Islet precursor cell (in vitro differentiated cells): Measurements from ENCODE around the gene PSMG4.

ENCODE experiments used
- DNase-seq: peaks from one replicate; pipeline ENCODE4 v3.0.0-alpha.2; 2018

PSMG4 gene, protein sequence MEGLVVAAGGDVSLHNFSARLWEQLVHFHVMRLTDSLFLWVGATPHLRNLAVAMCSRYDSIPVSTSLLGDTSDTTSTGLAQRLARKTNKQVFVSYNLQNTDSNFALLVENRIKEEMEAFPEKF

GRCh38 chr6:3258720-3259490 is at the start of gene PSMG4:
TSS of gene PSMG4 (plus strand) at chr6:3258947. CDS start at chr6:3259023, 76 bp downstream.
- DNase-seq: peak; percentile 98

DNA sequence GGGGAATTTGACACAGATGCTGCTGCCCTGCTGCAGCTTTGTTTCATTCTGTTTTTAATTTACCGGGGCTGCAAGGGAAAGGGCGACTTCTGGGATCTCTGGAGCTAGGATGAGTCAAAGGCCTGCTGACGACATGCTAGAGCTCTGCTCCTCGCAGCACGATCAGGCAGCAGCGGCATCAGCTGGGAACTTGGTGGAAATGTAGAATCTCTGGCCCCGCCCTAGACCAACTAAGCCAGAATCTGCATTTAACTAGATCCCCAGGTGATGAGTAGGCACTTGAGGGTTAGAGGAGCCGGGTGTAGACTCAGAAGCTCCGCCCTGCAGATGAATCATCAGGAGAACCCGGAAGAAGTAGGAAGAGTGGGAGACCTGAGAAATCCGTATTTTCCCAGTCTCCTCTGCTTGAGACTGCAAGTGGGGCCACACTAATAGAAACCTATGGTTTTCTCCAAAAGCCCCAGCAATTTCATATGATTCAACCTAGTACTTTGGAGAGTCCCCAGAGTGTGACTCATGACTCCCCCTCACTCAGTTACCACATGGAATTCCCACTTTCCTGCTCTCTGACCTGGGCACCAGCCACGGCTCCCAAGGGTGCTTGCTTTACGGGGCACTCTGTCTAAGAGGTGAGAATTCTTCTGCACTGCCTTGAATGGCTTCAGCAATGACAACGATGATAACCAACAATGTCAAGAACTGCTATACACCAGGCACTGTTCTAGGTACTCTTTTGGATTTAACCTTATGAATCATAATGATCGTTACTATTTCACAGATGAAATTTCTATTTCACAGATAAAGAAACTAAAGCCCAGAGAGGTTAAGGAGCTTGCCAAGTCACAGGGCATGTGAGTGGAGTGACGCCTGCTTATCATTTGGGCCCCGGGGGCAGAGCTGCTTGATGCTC is 49.4 kb upstream of the PSMG4 start:
- peak; percentile 99 for DNase-seq

DNA sequence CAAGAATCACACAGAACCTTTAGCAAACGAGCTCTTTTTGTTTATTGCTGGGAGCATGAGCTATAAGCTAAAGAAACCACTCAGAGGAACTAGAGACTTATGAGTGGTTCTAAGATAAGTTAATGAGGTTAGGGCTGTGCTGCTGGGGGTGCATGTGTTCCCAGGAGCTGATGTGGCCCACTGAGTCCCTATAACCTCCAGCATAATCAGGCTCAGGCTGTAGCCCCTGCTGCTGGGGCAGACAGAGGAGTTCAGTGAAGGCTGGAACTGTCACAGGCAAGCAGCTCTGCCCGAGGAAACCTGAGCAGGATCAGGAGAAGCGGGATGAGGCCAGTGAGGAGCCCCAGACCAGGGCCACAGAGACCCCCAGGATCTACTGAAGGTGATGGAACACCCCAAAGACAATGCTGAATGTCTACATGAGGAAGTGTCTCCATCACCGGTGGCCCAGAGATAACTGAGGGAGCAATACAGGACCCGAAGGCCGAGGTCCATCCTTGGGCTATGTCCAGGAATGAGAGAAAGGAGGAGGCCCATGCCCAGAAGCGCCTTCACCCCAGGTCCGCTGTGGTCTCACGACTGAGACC is 48.6 kb upstream of the PSMG4 start:
- DNase-seq: no peak

DNA sequence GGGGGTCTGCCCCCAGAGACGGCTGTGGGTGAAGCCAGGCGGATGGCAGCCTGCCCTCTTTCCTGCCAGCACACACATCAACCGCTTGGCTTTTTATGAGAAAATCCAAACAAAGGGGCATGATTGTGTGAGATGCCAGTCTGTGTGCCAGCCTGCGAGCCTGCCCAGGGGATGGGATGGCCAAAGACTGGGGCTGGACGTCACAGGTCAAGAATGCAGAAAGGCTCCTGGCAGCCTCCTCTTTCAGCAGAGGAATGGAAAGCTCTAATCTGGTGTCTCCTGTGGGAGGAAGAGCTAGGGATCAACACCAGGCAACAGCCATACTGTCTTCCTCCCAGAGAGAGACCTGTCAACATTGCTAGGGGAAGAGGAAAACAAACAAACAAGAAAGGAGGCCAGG is 47.1 kb upstream of the PSMG4 start:
- DNase-seq: no peak

DNA sequence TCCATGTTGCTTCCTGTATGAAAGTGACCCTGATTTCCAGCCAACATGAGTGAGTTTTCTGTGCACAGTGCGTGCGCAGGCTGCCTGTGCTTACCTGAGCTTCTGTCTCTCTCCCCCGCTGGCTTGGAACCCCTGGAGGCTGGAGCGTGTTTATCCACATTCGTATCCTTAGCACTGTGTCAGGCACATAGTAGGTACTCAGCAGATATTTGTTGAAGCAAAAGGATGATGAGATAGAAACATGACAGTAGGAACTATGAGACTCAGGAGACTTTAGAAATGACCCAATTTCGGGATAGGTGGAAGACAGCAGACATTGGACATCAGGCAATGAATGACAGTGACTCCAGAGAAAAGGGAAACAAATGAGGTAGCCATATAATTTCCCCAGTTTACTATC is 46.5 kb upstream of the PSMG4 start:
- no peak for DNase-seq

DNA sequence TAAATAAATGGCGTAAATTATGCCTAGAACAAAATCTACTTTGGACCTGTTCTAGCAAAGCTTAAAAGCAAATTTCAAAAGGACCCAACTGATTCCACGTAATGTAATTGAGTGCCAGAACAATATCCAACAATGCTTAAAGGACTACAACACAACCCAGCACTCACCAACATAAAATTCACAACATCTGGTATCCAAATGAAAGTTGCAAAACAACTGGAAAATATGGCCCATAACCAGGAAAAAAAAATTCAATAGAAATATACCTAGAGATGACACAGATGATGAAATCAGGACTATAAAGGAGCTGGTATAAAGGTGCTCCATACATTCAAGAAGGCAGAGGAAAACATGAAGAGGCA is 45.4 kb upstream of the PSMG4 start:
- DNase-seq: no peak

- DNase-seq: no peak
Observed at GRCh38 chr6:3214898-3215297, 43.8 kb upstream of the PSMG4 start.

DNA sequence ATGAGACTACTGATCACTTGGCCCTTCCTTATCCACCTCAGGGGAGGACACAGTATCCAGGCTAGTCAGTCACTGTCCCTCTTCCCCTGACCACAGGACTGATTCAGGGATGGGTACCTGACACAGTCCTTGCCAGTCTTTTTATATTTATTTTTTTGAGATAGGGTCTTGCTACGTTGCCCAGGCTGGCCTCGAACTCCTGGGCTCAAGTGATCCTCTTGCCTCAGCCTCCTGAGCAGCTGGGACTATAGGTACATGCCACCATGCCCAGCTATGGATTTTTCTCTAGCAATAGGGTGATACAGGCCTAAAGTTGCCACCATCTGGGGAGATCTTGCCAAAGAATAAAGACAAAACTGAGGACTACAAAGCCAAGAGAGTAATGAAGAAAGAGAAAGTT is 41.5 kb upstream of the PSMG4 start:
- DNase-seq: no peak

- DNase-seq: no peak
Observed at GRCh38 chr6:3218266-3218665, 40.5 kb upstream of the PSMG4 start.

GRCh38 chr6:3220366-3220765 is 38.4 kb upstream of the PSMG4 start:
- DNase-seq: no peak

DNA sequence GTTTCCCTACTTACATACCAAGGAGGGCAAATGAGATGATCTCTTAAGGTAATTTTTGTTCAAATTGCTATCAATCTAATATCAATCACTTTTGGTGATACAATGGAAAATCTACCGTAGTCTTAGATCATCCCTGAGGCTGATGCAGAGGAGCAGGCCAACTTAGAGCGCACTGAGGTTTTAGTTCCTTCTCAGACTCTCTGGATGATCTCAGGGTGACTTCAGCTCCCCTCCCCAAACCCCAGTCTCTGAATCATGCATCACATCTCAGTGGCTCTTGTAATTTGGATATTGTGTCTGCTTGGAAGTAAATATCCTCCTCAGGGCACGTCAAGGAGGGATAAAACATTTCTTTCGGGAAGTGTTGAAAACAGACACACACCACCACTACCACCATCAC is 37.2 kb upstream of the PSMG4 start:
- peak; percentile 22 for DNase-seq

DNA sequence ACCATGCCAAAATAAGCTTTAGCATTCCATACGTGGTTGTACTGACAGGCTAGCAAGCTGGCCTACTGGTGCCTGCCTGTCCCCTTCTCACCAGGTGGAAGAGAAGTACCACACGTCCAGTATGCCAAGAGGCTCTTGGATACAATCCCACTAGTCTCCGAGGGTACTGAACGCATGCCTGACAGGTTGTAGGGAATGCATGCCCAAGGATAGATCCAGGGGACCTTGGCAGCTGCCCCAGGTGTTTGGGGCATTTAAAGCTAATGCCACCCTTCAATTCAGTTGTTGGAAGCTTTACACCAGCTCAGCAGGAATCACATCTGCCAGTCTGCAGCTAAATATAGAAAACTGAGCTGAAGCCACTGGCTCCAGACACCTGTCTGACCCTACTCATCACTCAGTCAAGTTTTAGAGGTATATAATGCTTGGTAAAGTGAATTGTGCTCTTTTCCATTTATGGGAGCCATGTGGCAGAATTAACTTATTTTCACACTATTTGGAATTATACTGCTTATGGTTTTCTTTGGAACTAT is 36.2 kb upstream of the PSMG4 start:
- peak; percentile 31 for DNase-seq

DNA sequence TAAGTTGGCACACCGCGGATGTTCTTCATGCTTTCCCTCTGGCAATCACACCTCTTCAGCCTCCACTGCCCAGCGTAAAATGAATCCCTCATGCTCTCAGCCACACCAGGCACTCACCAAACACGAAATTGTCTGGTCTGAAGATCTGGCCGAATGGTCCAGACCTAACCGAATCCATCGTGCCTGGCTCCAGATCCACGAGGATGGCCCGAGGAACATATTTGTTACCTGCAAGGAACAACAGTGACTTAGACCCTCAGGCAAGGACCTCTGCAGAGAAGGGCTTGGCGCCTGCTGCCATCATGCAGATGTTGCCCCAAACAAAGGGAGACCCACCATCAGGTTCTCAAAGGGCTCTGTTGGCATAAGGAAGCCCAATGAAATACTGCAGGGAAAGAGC is 32.7 kb upstream of the PSMG4 start:
- no peak for DNase-seq

DNA sequence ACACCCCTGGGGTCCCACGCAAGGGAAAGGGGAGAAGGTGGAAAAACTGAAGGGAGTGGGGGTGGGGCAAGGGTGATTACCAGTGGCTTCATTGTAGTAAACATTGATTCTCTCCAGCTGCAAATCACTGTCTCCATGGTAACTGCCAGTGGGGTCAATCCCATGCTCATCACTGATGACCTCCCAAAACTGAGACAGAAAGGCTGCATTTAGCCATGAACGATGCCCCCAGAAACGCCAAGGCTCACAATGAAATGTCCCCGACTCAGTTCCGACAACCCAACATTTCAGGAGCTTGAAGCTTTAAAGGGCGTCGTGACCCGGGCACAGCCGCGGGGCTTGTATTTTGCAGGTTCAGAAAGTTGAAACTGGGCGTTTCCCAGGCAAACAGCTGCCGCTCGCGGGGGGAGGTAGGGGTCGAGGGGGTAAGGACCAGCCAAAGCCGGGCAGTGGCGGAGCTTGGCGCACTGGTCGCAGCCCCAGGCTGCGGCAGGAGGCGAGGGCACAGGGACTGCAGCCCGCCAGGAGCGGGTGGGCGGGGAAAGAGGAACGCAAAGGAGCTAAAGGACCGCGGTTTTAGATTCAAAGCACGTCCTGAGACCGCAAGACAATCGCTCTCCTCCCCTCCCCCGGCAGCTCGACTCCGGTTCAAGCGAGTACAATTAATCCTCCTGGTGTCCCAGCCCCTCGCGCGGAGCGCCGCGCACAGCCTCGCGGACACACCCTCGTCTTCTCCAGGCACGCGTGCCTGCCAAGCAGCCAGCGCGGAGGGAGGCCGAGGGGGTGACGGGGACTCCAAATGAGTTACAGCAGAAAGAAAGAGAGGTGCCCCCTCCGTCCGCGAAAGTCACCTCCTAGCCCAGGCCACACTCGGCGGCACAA is 32.0 kb upstream of the PSMG4 start:
- DNase-seq: peak; percentile 77

DNA sequence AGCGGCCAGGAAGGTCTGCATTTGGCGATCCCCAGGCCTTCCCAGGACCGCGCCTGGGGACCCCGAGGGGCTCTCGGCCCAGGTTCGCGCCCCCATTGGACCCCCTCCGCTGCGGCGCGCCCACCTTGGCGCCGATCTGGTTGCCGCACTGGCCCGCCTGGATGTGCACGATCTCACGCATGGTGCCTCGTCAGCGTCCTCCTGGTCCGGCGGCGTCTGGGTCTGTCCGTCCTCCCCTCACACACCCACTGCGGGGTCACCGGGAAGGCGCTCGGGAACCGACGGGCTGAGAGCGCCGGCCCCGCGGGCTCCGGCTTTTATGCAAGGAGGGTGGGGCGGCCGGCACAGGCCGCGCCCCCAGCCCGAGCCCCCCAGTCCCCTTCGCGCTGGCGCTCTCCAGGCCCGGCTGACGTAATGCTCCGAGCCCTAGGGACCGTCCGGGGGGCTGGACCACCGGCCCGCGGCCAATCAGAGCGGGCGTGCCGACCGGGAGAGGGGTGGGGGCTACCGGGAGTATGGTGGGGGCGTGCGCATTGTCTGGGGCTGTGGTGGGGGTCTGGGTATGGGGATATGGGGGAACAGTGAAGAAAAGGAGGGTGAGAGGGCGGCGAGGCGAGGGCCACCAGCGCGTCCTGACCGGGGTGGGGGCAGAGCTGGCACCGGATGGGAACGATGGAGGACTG is 31.2 kb upstream of the PSMG4 start, which contains the start of gene TUBB2B:
TSS of gene TUBB2B (minus strand) at position 291 of the 683 bp plus-strand sequence. CDS start at position 181, 110 bp downstream.
- DNase-seq: peak; percentile 95

GRCh38 chr6:3228046-3228671 is 30.6 kb upstream of the PSMG4 start:
- DNase-seq: peak; percentile 88

DNA sequence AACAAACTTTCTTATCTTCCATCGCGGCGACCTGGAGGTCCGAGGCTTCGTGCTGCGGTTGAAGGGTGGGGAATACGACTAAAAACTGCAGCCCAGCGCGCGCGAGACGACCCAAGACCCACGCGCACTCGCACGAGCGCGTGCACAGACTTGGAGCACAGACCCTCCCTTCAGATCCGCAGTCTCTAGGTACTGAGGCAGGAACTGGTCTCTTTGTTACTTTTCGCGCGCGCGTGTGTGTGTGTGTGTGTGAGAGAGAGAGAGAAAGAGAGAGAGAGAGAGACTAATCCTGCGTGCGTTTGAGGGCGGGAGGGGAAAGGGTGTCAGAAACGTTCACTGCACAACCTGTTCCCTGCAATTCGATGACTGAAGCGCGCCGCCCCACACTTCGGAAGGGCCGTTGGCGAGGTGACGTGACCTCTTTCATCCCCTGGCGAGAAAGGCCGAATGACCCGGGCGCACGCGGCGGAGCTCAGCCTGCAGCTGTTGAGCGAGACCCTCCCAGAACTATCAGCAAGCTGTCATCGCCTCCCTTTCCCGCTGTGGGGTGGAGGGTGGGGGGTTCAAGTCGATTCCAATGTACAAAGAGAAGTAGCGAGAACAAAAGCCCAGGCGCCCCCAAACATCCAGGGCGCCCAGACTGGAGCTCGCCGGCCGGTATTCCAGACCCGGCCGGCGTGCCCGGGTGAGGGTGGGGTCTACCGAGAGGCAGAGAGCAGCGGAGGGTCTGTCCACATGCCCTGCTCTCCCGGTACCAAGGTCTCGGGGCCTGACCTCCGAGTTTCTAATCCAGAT is 29.8 kb upstream of the PSMG4 start:
- DNase-seq: peak; percentile 71

DNA sequence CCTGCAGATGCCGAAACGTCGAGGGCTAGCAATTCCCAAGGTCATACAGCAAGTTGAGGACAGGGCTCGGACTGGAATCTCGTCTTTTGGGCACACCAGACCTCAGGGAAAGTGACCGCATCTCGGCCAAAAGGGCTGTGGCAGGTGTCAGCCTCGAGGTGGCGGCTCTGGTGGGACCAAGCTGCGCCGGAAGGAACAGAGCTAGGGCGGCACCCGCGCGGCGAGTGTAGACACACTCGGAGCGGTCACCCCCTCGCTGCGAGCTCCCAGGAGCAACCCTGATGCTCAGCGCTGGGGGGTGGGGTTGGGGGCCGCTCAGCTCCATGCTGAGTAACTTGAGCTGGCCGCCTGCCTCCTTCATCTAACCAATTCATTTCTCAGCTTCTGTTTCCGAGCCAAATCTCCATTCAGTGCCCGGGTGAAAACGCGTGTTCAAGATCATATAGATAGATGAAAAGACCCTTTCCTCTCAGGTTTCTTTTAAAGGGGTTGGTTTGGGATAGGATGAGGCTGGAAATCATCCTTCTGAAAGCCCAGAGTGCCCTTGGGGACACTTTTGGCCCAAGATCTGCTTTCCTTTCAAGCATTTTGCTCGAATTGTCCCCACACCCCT is 29.1 kb upstream of the PSMG4 start:
- peak; percentile 79 for DNase-seq

DNA sequence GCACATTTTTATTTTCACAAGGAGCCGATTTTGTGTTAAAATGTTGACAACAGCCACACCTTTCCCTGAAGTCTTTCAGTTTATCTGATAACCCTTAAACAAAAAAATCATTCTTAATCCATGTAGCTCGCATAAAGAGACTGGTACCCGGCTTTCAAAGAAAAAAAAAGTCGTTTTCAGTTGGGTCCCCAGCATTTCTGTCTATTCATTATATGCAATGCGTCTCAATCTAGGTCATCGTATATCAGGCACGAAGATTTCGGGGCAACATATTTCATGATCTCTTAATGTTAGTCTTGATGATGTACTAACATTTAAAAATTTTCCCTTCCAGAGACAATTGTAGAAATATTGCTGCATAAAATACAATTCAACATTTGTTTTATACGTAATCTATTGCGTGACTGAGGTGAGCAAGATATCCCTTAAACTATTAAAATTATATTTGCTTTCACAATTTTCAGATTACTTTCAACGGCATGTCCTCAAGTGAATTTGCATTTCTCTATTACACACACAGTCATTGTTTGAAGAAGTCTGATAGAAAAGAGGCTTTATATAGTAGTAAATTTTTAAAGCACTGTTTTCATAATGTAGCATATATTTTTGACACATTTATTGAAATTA is 28.4 kb upstream of the PSMG4 start:
- no peak for DNase-seq
